ENCODE measurements around the gene ERH. TPM values are rescaled to one million over a fixed set of nuclear protein-coding genes. Genes with fewer than 3 reads are reported as not detected.

The ERH gene
- total RNA-seq, 1 experiment from 2014 or later = 222 TPM

GRCh38 chr14:69332782-69333395, 65.2 kb downstream of the ERH start:
- H3K27ac ChIP-seq (ENCODE audit: low read length) = no peak overlapping the region
- in situ Hi-C loops (cut with HindIII; ENCODE audit: low pct_unique_long_range_greater_than_20kb, low sequenced_read_pairs) = no loop called here
- no peak overlapping the region for H3K4me3 ChIP-seq (ENCODE audit: low read depth in 2 of 2, low read length in 2 of 2)
- no peaks in the 10 kb centered on the region for H3K4me1 ChIP-seq (ENCODE audit: control insufficient read depth, insufficient read depth, low read length)
- H3K27me3 ChIP-seq (ENCODE audit: control insufficient read depth, insufficient read depth, low read length) = no peaks in the 10 kb centered on the region
- ChIA-PET POLR2A (no interaction called here), CTCF (no interaction called here)
- no peak for ATAC-seq
- BruUV-seq (replicated peaks) = no TSS peak
- H3K9me3 ChIP-seq (ENCODE audit: control insufficient read depth, insufficient read depth, low read depth, low read length) = no peaks in the 10 kb centered on the region
- intact Hi-C loops (cut with micrococcal nuclease; ENCODE audit: unreplicated experiment) = no loop called here
- no peaks in the 10 kb centered on the region for H3K36me3 ChIP-seq (ENCODE audit: control insufficient read depth, insufficient read depth, low read length)
- TF ChIP-seq SIN3A (IDR thresholded peaks at IDR 0.05; ENCODE audit: borderline replicate concordance, insufficient read depth, low read depth, low read length) = no peak
- no peak for TF ChIP-seq POLR2AphosphoS5 (IDR thresholded peaks at IDR 0.05; ENCODE audit: low read depth, low read length)
- no peak for TF ChIP-seq REST (IDR thresholded peaks at IDR 0.05; ENCODE audit: insufficient read depth in 1 of 2, low read depth in 2 of 2, low read length in 1 of 2)
- no peak for TF ChIP-seq CTCF (IDR thresholded peaks at IDR 0.05)
- DNase-seq (ENCODE audit: low read depth, low spot score) = no peak

- no peaks in the 10 kb centered on the region for H3K9me3 ChIP-seq (ENCODE audit: control insufficient read depth, insufficient read depth, low read depth, low read length)
- intact Hi-C loops (cut with micrococcal nuclease; ENCODE audit: unreplicated experiment) (no loop called here), in situ Hi-C loops (cut with HindIII; ENCODE audit: low pct_unique_long_range_greater_than_20kb, low sequenced_read_pairs) (no loop called here)
- no peak for TF ChIP-seq POLR2AphosphoS5 (IDR thresholded peaks at IDR 0.05; ENCODE audit: low read depth, low read length)
- TF ChIP-seq CTCF (IDR thresholded peaks at IDR 0.05) = no peak
- TF ChIP-seq TCF7L2 (IDR thresholded peaks at IDR 0.05; ENCODE audit: low read depth, low read length) = no peak
- TF ChIP-seq SIN3A (IDR thresholded peaks at IDR 0.05; ENCODE audit: borderline replicate concordance, insufficient read depth, low read depth, low read length) = no peak
- no peak for TF ChIP-seq REST (IDR thresholded peaks at IDR 0.05; ENCODE audit: insufficient read depth in 1 of 2, low read depth in 2 of 2, low read length in 1 of 2)
- POLR2A ChIA-PET = no interaction called here
- DNase-seq (ENCODE audit: low read depth, low spot score) (no peak), ATAC-seq (no peak)
- H3K4me3 ChIP-seq (ENCODE audit: low read depth in 2 of 2, low read length in 2 of 2) = no peak overlapping the region
- no peaks in the 10 kb centered on the region for H3K36me3 ChIP-seq (ENCODE audit: control insufficient read depth, insufficient read depth, low read length)
- H3K27me3 ChIP-seq (ENCODE audit: control insufficient read depth, insufficient read depth, low read length) = no peaks in the 10 kb centered on the region
- CTCF ChIA-PET = no interaction called here
- no peaks in the 10 kb centered on the region for H3K4me1 ChIP-seq (ENCODE audit: control insufficient read depth, insufficient read depth, low read length)
- BruUV-seq (replicated peaks) = no TSS peak
- H3K27ac ChIP-seq (ENCODE audit: low read length) = no peak overlapping the region
Observed at GRCh38 chr14:69331206-69331605, 66.9 kb downstream of the ERH start.

Data from Panc1 (cell line).